ENCODE data around the gene KIAA1614.

GRCh38 chr1:180927841-180928240 lies 15.1 kb downstream of the KIAA1614 start:
- TF ChIP-seq POLR2AphosphoS5 (IDR thresholded peaks at IDR 0.05; ENCODE audit: borderline replicate concordance, low read depth, low read length) (no peak), EZH2 (IDR thresholded peaks at IDR 0.05) (no peak)
